ENCODE data around the gene KCNG2. TPM values are rescaled to one million over a fixed set of nuclear protein-coding genes. Genes with fewer than 3 reads are reported as not detected.

The KCNG2 gene
- total and polyA plus RNA-seq, 2 experiments from 2014 or later = not detected

- DNase-seq (ENCODE audit: low spot score) = no peak
- Histone ChIP-seq H3K4me2 (no peak overlapping the region), H3K9me2 (replicated peaks; ENCODE audit: insufficient read depth) (no peaks in the 10 kb centered on the region), H3K27ac (no peak overlapping the region), H2AFZ (no peak overlapping the region), H3K4me1 (ENCODE audit: insufficient read depth) (no peaks in the 10 kb centered on the region), H3K4me3 (no peak overlapping the region), H3K79me2 (peaks cover 54% of the 10 kb centered on the region), H3K27me3 (no peaks in the 10 kb centered on the region), H3K36me3 (replicated peaks; ENCODE audit: insufficient read depth, low read depth) (peaks cover 6% of the 10 kb centered on the region), H4K20me1 (ENCODE audit: insufficient read depth, poor library complexity, severe bottlenecking) (no peaks in the 10 kb centered on the region), H3K9me3 (ENCODE audit: low read depth) (peaks cover 37% of the 10 kb centered on the region)
- TF ChIP-seq EZH2phosphoT487 (IDR thresholded peaks at IDR 0.05; ENCODE audit: low read depth, severe bottlenecking, unreplicated experiment) = no peak
- TF ChIP-seq EZH2 (IDR thresholded peaks at IDR 0.05; ENCODE audit: borderline replicate concordance) = no peak
- no peak for TF ChIP-seq CTCF (IDR thresholded peaks at IDR 0.05; ENCODE audit: poor library complexity)
- WGBS (ENCODE audit: low lambda C conversion rate, missing lambda C conversion rate) = 94% methylated on average over 25 of the region's 25 CpGs
These were observed 130.1 kb downstream of the KCNG2 start for GRCh38 chr18:79927607-79928562.

GRCh38 chr18:79928563-79928960 lies 130.8 kb downstream of the KCNG2 start:
- peaks cover 38% of the 10 kb centered on the region for H3K9me3 ChIP-seq (ENCODE audit: low read depth)
- no peaks in the 10 kb centered on the region for H4K20me1 ChIP-seq (ENCODE audit: insufficient read depth, poor library complexity, severe bottlenecking)
- peaks cover 55% of the 10 kb centered on the region for H3K79me2 ChIP-seq
- no peaks in the 10 kb centered on the region for H3K9me2 ChIP-seq (replicated peaks; ENCODE audit: insufficient read depth)
- DNase-seq (ENCODE audit: low spot score) = no peak
- H3K36me3 ChIP-seq (replicated peaks; ENCODE audit: insufficient read depth, low read depth) = peaks cover 6% of the 10 kb centered on the region
- no peak overlapping the region for H3K4me2 ChIP-seq
- H2AFZ ChIP-seq = no peak overlapping the region
- no peak overlapping the region for H3K27ac ChIP-seq
- WGBS (ENCODE audit: low lambda C conversion rate, missing lambda C conversion rate) = 97% methylated on average over 9 of the region's 9 CpGs
- no peak overlapping the region for H3K4me3 ChIP-seq
- TF ChIP-seq CTCF (IDR thresholded peaks at IDR 0.05; ENCODE audit: poor library complexity) (no peak), EZH2 (IDR thresholded peaks at IDR 0.05; ENCODE audit: borderline replicate concordance) (no peak), EZH2phosphoT487 (IDR thresholded peaks at IDR 0.05; ENCODE audit: low read depth, severe bottlenecking, unreplicated experiment) (no peak)
- no peaks in the 10 kb centered on the region for H3K4me1 ChIP-seq (ENCODE audit: insufficient read depth)
- H3K27me3 ChIP-seq = no peaks in the 10 kb centered on the region

GRCh38 chr18:79930020-79930642 lies 132.4 kb downstream of the KCNG2 start:
- H2AFZ ChIP-seq = no peak overlapping the region
- H3K9me3 ChIP-seq (ENCODE audit: low read depth) = peaks cover 38% of the 10 kb centered on the region
- no peaks in the 10 kb centered on the region for H3K9me2 ChIP-seq (replicated peaks; ENCODE audit: insufficient read depth)
- 100% methylated on average over 2 of the region's 2 CpGs for WGBS (ENCODE audit: low lambda C conversion rate, missing lambda C conversion rate)
- TF ChIP-seq EZH2 (IDR thresholded peaks at IDR 0.05; ENCODE audit: borderline replicate concordance) (no peak), CTCF (IDR thresholded peaks at IDR 0.05; ENCODE audit: poor library complexity) (no peak), EZH2phosphoT487 (IDR thresholded peaks at IDR 0.05; ENCODE audit: low read depth, severe bottlenecking, unreplicated experiment) (no peak)
- no peak for DNase-seq (ENCODE audit: low spot score)
- H3K4me3 ChIP-seq = no peak overlapping the region
- no peak overlapping the region for H3K27ac ChIP-seq
- peaks cover 56% of the 10 kb centered on the region for H3K79me2 ChIP-seq
- H3K27me3 ChIP-seq = no peaks in the 10 kb centered on the region
- H3K4me1 ChIP-seq (ENCODE audit: insufficient read depth) = peaks cover 11% of the 10 kb centered on the region
- no peak overlapping the region for H3K4me2 ChIP-seq
- H3K36me3 ChIP-seq (replicated peaks; ENCODE audit: insufficient read depth, low read depth) = peaks cover 6% of the 10 kb centered on the region
- no peaks in the 10 kb centered on the region for H4K20me1 ChIP-seq (ENCODE audit: insufficient read depth, poor library complexity, severe bottlenecking)
